IPS-18c (cell line): ENCODE results near the gene SHROOM2.
A peak's percentile ranks its signal among the peaks of the same experiment; 100 is the strongest.
"Not testable (repeated sequence)": the region's sequence is repeated elsewhere in the genome, so short reads cannot be mapped to it uniquely, and the experiment has no call there.

ENCODE experiments used
- H3K4me3 ChIP-seq: 2 replicates; pipeline ENCODE4 v1.7.0; 2013; ENCODE audit warnings: low read depth, mild to moderate bottlenecking, low read length, moderate library complexity; ENCODE audit not compliant: insufficient read depth
- H3K9me3 ChIP-seq: one replicate; pipeline ENCODE4 v1.6.1; 2013; ENCODE audit warnings: mild to moderate bottlenecking, low read length, moderate library complexity; ENCODE audit not compliant: control insufficient read depth, insufficient read depth

The SHROOM2 gene

DNA sequence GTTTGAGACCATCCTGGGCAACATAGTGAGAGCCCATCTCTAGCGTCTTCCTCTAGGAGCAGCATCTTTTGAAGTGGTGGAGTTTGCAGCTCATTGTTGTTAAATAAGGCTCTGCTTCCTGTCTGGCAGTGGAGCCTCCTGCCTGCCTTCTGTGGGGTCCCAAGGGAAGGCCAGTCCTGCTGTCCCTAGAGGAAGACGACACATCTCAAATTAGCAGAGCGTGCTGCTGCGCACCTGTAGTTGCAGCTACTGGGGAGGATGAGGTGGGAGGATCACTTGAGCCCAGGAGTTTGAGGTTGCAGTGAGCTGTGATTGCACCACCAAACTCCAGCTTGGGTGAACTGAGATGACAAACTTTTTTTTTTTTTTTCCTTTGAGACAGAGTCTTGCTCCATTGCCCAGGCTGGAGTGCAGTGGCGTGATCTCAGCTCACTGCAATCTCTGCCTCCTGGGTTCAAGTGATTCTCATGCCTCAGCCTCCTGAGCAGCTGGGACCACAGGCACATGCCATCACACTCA lies 17.8 kb upstream of the SHROOM2 start:
- H3K9me3 ChIP-seq = peaks cover 16% of the 10 kb centered on the region
- H3K4me3 ChIP-seq = not testable (repeated sequence)

DNA sequence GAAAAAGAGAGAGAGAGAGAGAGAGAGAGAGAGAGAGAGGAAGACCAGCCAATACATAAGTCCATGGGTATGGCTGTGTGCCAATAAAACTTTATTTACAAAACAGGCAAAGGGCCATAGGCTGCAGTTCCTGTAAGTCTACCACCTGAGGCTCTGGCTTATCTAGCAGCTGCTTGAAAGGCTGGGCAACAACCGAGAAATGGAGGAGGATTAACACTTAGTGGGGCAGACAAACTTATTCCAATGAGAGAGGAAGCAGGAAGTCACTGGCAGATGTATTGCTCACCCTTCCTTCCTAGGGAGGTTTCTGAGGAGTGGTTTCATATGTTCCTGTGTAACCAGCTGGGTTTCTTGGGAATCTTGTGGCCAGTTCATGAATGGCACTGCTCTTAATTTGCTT lies 15.9 kb upstream of the SHROOM2 start:
- Histone ChIP-seq H3K9me3 (peaks cover 11% of the 10 kb centered on the region), H3K4me3 (no peak overlapping the region)

DNA sequence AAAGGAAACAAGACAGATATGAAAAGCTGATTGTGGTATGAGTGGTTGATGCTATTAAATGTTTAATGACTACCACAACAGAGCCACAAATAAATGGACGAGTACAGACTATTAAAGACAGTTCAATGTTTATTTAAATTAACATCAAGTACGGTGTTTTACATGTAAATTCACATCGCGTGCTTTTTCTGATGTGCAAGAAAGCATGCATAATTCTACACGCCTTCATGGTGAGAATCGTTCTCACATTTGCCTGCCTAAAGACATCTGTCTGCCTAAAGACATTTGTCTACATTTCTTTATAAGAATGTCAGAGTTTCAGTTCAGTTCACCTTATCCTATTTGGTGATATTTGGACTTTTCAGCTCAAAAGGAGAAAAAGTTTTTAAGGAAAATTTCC lies 13.3 kb upstream of the SHROOM2 start:
- H3K4me3 ChIP-seq = no peak overlapping the region
- H3K9me3 ChIP-seq = peaks cover 4% of the 10 kb centered on the region

DNA sequence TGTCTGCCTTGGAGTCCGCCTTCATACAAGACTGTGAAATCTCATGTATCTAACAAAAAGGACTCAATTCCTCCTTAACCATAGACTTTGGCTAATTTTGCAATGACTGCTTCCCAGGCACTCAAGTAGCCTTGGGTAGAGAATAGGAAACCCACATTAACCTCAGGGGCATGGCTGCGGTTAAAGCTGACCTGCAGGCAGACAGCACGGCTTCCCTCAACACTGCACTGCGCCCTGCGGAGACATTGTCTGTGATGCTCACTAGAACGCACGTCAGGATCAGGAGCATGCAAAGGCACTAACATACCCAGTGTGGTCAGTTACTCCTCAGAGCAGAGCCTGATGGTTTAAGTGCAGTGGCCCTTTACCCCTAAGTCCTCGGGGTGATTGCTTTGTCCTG lies 10.3 kb upstream of the SHROOM2 start:
- H3K4me3 ChIP-seq = no peak overlapping the region

DNA sequence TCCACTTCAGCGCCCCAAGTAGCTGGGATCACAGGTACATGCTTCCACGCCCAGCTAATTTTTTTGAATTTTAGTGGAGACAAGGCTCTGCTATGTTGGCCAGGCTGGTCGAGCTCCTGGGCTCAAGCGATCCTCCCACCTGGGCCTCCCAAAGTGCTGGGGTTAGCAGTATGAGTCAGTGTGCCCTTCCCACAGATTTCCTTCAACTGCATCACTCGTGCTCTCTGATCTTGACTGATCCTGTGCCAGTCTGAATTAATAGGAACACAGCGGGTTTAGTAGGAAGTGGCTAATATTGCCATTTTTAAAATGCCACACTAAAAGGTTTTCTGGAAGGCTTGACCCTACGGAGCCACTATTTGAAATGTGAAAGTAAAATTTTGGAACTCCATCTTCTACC lies 4.3 kb upstream of the SHROOM2 start:
- H3K9me3 ChIP-seq = peaks cover 12% of the 10 kb centered on the region
- peak overlapping the region; percentile 9; the same call in 1 of the 2 replicates for H3K4me3 ChIP-seq

More for the DNA sequence above, 10.3 kb upstream of the SHROOM2 start:
- H3K9me3 ChIP-seq = peaks cover 8% of the 10 kb centered on the region

DNA sequence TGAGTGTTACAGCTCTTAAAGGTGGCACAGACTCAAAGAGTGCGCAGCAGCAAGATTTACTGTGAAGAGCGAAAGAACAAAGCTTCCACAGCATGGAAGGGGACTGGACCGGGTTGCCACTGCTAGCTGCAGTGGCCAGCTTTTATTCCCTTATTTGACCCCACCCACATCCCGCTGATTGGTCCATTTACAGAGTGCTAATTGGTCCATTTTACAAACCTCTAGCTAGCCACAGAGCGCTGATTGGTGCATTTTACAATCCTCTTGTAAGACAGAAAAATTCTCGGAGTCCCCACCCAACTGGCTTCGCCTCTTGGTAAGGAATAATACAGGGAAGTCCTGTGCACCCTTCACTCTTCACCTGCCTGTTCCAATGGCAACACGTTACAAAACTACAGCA lies 1.9 kb upstream of the SHROOM2 start:
- Histone ChIP-seq H3K9me3 (peaks cover 12% of the 10 kb centered on the region), H3K4me3 (no peak overlapping the region; the same call in 1 of the 2 replicates)

DNA sequence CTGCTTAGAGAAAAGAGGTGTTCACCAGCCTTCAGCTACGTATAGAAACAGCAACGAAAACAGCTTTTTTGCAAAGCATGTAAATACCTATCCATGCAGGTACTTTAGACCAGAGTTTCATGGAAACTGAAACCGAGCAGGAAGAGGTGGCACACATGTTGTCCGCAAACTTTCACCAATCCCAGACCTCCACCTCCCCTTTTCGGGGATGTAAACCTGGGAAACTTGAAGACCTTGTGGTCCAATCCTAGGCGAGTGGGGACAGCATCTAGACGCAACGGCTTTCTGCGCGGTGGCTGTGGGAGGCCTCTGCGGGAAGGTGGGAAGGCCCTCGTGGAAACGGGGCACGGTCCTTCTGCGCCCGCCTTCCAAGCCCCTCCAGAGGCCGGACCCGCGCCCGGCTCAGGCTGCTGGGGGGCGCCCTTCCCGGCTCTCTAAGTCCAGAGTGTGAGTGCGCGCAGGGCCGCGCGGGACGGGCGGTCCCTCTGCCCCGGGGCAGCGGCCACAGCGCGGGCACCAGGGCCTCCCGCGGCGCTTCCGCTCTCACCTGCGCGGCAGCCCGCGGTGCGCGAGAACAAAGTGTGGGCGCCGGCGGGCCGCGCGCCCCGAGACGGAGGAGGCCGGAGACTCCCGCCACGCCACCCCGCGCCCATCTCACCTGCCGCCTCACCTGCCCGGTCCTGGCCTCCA lies 830 bp upstream of the SHROOM2 start:
- H3K9me3 ChIP-seq = peaks cover 6% of the 10 kb centered on the region
- peak overlapping the region; percentile 51; the same call in 1 of the 2 replicates for H3K4me3 ChIP-seq

DNA sequence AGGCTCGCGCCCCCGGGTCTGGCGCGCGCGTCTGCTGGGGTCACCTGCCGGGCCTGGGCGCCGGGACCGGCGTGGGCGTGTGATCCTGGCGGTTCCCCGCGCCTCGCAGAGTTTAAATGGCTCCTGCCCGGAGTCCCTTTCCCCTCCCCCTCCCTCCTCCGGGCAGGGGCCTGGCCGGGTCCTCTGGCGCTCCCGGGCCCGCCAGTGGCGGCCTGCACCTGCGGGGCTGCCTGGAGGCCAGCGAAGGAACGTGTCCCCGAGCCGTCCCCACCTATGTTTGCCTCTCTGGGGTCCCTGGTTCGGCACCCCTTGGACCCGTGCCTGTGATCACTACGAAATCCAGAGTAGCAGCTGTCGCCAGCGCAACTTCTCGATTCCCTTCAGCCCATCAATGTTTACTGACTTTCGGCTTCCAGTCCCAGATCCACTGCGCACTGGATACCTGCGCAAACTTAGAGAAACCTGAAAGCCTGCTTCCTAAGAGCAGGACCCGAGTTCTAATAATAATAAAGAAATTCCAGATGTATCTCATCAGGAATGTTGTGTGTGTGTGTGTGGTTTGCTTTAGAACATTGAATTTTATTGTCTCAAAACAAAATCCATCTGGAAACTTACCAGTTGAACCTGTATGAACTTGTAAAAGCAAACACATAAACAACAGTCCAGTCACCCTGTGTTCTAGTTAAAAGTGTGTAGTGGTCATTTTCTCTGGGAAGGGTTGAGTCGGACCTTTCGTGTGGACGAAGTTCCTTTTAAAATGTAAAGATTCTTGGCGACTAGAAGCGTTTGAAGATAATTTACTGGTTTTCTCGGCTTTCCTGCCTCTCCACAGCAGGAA lies 788 bp downstream of the SHROOM2 start:
- peak overlapping the region; percentile 53 for H3K4me3 ChIP-seq
- peaks cover 6% of the 10 kb centered on the region for H3K9me3 ChIP-seq

DNA sequence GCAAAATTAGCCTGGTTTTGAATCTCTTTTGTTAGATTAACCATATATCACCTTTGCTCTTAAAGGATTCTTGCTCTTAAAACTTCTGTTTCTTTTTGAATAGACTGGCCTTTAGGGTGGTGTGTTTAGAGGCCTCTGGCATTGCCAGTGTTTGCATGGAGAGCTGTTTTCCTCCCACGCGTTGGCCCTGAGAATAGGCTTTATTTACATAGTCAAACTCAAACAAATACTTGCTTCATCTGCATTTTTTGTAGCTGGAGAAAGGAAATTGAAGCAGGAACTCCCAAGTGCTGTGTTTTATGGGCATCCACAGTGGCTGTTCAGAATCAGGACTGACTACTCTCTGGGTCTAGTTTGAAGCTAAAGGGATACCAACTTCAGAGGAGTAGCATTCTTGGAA lies 2.7 kb downstream of the SHROOM2 start:
- H3K9me3 ChIP-seq = peaks cover 5% of the 10 kb centered on the region
- peak overlapping the region; percentile 20 for H3K4me3 ChIP-seq

DNA sequence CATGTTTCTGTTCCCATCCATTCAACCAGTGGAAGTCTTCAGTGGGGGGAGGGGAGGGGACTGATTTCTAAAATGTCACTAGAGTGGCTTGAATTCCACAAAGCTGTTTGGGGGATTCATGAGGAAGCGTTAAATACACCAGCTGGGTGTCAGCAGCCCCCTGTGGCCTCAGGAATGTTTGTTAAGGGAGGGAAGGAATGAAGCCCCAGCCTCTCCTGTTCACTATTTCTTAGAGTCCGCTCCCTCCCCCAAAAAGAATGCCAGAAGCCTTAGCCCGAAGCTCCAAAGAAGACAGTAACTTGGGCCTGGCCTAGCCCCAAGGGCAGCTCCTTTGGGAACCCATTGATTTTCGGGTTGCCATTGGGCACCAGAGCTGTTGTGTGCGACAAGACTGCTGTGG lies 3.3 kb downstream of the SHROOM2 start:
- H3K9me3 ChIP-seq = peaks cover 3% of the 10 kb centered on the region
- peak overlapping the region; percentile 28; the same call in 1 of the 2 replicates for H3K4me3 ChIP-seq

DNA sequence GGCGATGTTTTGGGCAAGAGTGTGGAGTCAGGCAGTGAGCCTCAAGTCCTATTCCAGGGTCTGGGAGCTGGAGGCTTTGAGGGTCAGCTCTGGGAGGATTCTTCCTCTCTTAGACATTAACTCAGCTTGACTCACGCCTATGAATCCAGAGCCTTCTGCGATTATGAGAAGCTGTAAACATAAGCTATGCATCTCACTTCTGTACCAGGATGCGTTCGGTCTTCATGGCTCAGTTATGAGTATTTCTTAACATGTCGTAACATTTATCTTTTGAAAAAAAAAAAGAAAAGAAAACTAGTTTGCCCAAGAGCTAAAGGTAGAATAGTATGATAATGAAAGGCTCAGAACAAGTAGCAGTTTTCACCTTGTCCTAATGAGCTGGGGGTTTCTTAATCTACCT lies 4.6 kb downstream of the SHROOM2 start:
- Histone ChIP-seq H3K4me3 (no peak overlapping the region), H3K9me3 (peaks cover 8% of the 10 kb centered on the region)

DNA sequence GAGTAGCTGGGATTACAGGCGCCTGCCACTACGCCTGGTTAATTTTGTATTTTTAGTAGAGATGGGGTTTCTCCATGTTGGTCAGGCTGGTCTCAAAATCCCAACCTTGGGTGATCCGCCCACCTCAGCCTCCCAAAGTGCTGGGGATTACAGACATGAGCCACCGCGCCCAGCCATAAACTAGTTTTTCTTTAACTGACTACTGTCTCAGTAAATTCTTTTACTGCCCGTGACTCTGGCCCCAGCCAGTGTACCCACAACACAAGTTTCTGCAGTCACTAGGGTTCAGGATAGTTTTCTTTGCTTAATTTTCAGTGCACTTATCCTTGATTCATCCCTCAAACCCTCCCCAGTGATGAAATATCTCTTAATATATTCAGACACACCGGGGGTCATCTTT lies 8.3 kb downstream of the SHROOM2 start:
- H3K4me3 ChIP-seq = no peak overlapping the region

DNA sequence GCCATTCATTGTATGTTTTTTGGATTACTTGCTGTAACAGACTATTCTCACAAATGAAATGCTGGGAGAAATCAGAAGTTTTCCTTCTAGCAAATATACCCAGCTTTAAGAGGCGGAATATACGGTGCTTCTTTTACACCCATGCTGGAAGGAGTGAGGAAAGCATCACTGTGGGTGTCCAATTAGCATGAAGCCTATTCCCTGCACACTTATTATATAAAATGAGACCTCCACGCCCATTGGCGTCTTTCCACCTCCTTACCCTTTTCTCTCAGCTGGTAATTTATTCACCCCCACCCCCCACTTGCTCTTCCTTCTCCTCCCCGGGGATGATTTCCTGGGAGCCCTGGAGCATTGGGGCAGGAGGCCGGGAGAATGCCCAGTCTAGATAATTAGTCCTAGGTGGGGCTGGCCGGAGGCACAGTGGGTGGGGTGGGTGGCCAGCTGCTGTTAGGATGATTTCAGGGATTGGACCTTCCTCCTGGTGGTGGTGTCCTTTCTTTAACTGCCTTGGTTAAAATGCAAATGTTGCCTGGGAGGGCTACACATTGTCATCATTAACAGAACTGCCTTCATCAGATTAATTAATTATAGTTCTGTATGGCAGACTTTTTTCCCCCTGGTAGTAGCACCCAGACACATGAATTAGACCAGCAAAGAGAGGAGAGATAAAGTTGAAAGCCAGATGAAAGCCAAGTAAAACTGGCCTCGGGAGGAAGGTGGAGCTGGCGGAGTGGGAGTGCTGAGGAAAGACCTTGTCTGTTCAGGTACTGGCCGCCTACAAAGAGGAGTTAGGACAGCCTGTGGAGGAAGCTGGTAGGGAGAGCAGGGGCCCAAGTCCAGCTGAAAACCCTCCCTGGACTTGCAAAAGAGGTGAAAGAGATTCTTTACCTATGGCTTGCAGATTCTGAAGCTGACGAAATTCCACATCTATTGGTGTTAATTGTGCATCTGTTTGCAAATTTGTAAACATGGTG lies 11.4 kb downstream of the SHROOM2 start:
- no peak overlapping the region for H3K4me3 ChIP-seq

More for the DNA sequence above, 8.3 kb downstream of the SHROOM2 start:
- H3K9me3 ChIP-seq = peaks cover 11% of the 10 kb centered on the region

DNA sequence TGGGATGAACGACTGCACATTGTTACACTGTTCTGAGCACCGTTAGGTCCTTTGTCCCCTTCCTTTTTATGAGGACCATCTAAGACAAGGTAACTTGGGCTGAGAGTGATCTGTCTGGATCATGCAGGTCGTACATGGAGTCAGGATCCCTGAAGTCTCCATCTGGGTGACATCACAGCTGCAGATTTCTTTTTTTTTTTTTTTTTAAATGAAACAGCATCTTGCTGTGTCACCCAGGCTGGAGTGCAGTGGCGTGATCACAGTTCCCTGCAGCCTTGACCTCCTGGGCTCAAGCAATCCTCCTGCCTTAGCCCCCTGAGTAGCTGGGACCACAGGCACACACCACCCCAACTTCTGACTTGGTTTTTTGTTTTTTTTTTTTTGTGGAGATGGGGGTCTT lies 16.5 kb downstream of the SHROOM2 start:
- Histone ChIP-seq H3K4me3 (no peak overlapping the region), H3K9me3 (peaks cover 2% of the 10 kb centered on the region)

More for the DNA sequence above, 11.4 kb downstream of the SHROOM2 start:
- peaks cover 8% of the 10 kb centered on the region for H3K9me3 ChIP-seq

DNA sequence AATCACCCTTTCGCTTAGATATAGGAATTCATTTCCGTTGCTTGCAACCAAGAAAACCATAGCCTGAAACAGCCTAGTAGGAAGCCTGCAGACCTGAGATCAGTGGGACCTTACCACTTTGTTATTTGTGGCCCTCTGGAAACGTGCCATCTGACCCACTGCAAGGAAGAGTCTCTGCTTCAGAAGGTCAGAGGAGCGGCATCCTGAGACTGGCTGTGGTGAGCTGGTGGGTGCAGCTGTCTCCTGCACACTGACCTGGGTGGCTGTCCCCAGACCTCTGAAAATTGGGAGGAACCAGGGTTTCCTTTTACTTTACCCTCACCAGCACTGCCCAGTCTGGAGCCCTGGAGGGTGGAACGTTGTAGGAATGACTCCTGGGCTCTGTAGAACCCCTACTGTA lies 18.2 kb downstream of the SHROOM2 start:
- Histone ChIP-seq H3K4me3 (no peak overlapping the region), H3K9me3 (peaks cover 5% of the 10 kb centered on the region)

DNA sequence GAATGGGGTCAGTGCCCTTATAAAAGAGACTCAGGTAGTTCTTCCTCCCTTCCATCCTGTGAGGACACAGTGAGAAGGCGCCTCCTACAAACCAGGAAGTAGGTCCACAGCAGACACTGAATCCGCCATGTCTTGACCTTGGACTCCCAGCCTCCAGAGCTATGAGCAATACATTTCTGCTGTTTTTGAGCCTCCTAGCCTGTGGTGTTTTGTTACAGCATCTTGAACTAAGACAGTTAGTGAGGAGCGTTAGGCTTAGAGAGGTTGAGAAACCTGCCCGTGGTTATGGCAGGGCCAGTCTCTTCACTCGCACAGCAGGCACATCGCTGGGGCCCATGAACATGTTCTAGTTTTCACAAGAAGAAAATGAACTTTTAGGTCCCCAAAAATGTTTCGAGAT lies 19.7 kb downstream of the SHROOM2 start:
- Histone ChIP-seq H3K4me3 (no peak overlapping the region), H3K9me3 (peaks cover 5% of the 10 kb centered on the region)
